Neural cell (in vitro differentiated cells): ENCODE data around the gene DNER. TPM values are rescaled to one million over a fixed set of nuclear protein-coding genes. Genes with fewer than 3 reads are reported as not detected.
"Not testable (repeated sequence)": the region's sequence is repeated elsewhere in the genome, so short reads cannot be mapped to it uniquely, and the experiment has no call there.

ENCODE experiments used
- H2AFZ ChIP-seq: fragments of 200-600, 300-800 bp; sonication (generic), shearing (Covaris generic); 2 replicates; pipeline ENCODE4 v1.6.0; 2014; ENCODE audit warnings: low read depth, mild to moderate bottlenecking, antibody characterized with exemption, low read length, moderate library complexity
- H3F3A ChIP-seq: fragments of 200-600 bp; shearing (Covaris generic); 2 replicates; pipeline ENCODE4 v1.6.1; 2016; ENCODE audit warnings: mild to moderate bottlenecking, moderate library complexity, mixed read lengths, antibody characterized with exemption, low read length; ENCODE audit not compliant: insufficient read depth, poor library complexity, severe bottlenecking
- H3K27ac ChIP-seq: fragments of 200-600, 300-800 bp; sonication (generic), shearing (Covaris generic); 2 replicates; pipeline ENCODE4 v1.5.1; 2014; ENCODE audit warnings: mild to moderate bottlenecking, low read length, moderate library complexity
- H3K27me3 ChIP-seq: fragments of 300-800, 200-600 bp; sonication (generic), shearing (Covaris generic); 2 replicates; pipeline ENCODE4 v1.6.0; 2014; ENCODE audit warnings: mild to moderate bottlenecking, low read depth, low read length, moderate library complexity; ENCODE audit not compliant: insufficient read depth
- H3K36me3 ChIP-seq: fragments of 300-800, 200-600 bp; sonication (generic), shearing (Covaris generic); 2 replicates; pipeline ENCODE4 v1.5.1; 2014; ENCODE audit warnings: mild to moderate bottlenecking, antibody characterized with exemption, low read length, moderate library complexity; ENCODE audit not compliant: insufficient read depth
- H3K4me2 ChIP-seq: fragments of 300-800, 200-600 bp; sonication (generic), shearing (Covaris generic); 2 replicates; pipeline ENCODE4 v1.6.0; 2014; ENCODE audit warnings: mild to moderate bottlenecking, low read length
- H3K4me3 ChIP-seq: fragments of 300-800, 200-600 bp; sonication (generic), shearing (Covaris generic); 2 replicates; pipeline ENCODE4 v1.5.1; 2014; ENCODE audit warnings: mild to moderate bottlenecking, low read length, moderate library complexity
- H3K79me2 ChIP-seq: fragments of 200-600 bp; shearing (Covaris generic); replicated peaks from 2 replicates; pipeline ENCODE4 v1.6.0; 2014; ENCODE audit warnings: mild to moderate bottlenecking, low read length, moderate library complexity; ENCODE audit not compliant: insufficient read depth
- H3K9ac ChIP-seq: fragments of 300-800, 200-600 bp; sonication (generic), shearing (Covaris generic); 2 replicates; pipeline ENCODE4 v1.6.1; 2016; ENCODE audit warnings: mild to moderate bottlenecking, low read length, mixed read lengths
- H3K9me2 ChIP-seq: fragments of 200-600 bp; shearing (Covaris generic); 2 replicates; pipeline ENCODE4 v1.6.1; 2016; ENCODE audit warnings: mild to moderate bottlenecking, low read length, mixed read lengths; ENCODE audit not compliant: insufficient read depth
- H3K9me3 ChIP-seq: fragments of 200-600, 300-800 bp; sonication (generic), shearing (Covaris generic); 2 replicates; pipeline ENCODE4 v1.6.1; 2016; ENCODE audit warnings: mild to moderate bottlenecking, mixed run types, low read length, moderate library complexity, mixed read lengths
- H4K20me1 ChIP-seq: fragments of 200-600 bp; shearing (Covaris generic); 2 replicates; pipeline ENCODE4 v1.6.1; 2016; ENCODE audit warnings: mild to moderate bottlenecking, mixed run types; ENCODE audit not compliant: insufficient read depth
- EP300 ChIP-seq: fragments of 450-650 bp; conservative IDR thresholded peaks from 2 replicates; pipeline ENCODE4 v1.6.1; 2014; ENCODE audit warnings: antibody characterized with exemption, mild to moderate bottlenecking, moderate library complexity; ENCODE audit not compliant: poor library complexity, severe bottlenecking
- EZH2 ChIP-seq: fragments of 200-600, 300-800 bp; shearing (Covaris generic), sonication (generic); IDR thresholded peaks from 2 replicates; pipeline ENCODE4 v1.6.1; 2014; ENCODE audit warnings: antibody characterized with exemption, low read length, borderline replicate concordance, mild to moderate bottlenecking; ENCODE audit not compliant: insufficient read depth, poor library complexity, severe bottlenecking
- MXI1 ChIP-seq: fragments of 450-650 bp; conservative IDR thresholded peaks from 2 replicates; pipeline ENCODE4 v1.6.1; 2014; ENCODE audit warnings: antibody characterized with exemption, mild to moderate bottlenecking; ENCODE audit not compliant: poor library complexity, severe bottlenecking
- POLR2AphosphoS5 ChIP-seq: IDR thresholded peaks from 2 replicates; pipeline ENCODE4 v1.6.1; 2012
- RAD21 ChIP-seq: fragments of 450-650 bp; conservative IDR thresholded peaks from 2 replicates; pipeline ENCODE4 v1.6.1; 2014; ENCODE audit warnings: antibody characterized with exemption, mild to moderate bottlenecking, moderate library complexity
- SMC3 ChIP-seq: fragments of 450-650 bp; conservative IDR thresholded peaks from 2 replicates; pipeline ENCODE4 v1.6.1; 2014; ENCODE audit warnings: antibody characterized with exemption, mild to moderate bottlenecking, moderate library complexity; ENCODE audit not compliant: poor library complexity
- TAF1 ChIP-seq: IDR thresholded peaks from 2 replicates; pipeline ENCODE4 v1.6.1; 2012; ENCODE audit warnings: low read depth
- polyA plus RNA-seq: library from polyadenylated mRNA; depleted of rRNA; stranded (reverse); fragments of >200 nt; gene quantifications from 2 replicates; pipeline ENCODE4 v1.2.3, GENCODE V29; 2014
- TF ChIP-seq, protein P1 (sequence below): IDR thresholded peaks from 2 replicates; pipeline ENCODE4 v1.6.1; 2012; ENCODE audit warnings: borderline replicate concordance
- TF ChIP-seq, protein P2 (sequence below): fragments of 450-650 bp; IDR thresholded peaks from 2 replicates; pipeline ENCODE4 v1.5.1; 2014; ENCODE audit warnings: antibody characterized with exemption, mild to moderate bottlenecking, moderate library complexity; ENCODE audit not compliant: poor library complexity, severe bottlenecking

Gene DNER
- polyA plus RNA-seq, 1 donor from 2014 or later: 310 TPM

DNA sequence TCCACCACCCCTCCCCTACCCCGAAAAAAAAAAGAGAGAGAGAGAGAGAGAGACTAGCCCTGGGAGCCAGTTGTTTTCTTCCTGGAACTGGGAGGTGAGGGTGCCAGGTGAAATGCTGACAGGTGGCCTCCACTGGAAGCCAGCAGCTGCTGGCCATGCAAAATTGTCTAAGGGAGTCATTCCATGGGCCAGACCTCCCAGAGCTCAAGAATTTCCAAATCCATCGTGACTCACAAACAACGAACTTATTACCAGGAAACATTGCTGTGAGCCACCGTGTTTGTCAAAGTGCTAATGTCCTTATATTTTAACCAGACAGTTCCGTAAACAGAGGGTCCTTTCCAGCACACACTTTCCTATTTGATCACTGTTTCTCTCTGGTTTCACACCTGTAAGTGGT lies 374.7 kb downstream of the DNER start:
- Histone ChIP-seq H3K27me3 (no peaks in the 10 kb centered on the region), H3F3A (no peaks in the 10 kb centered on the region), H3K9me3 (no peaks in the 10 kb centered on the region), H3K9ac (no peak overlapping the region), H3K4me2 (no peak overlapping the region), H3K36me3 (no peaks in the 10 kb centered on the region), H3K79me2 (no peaks in the 10 kb centered on the region), H3K27ac (no peak overlapping the region), H3K4me3 (no peak overlapping the region), H2AFZ (no peak overlapping the region), H4K20me1 (no peaks in the 10 kb centered on the region), H3K9me2 (no peaks in the 10 kb centered on the region)
- no peak for TF ChIP-seq TAF1

DNA sequence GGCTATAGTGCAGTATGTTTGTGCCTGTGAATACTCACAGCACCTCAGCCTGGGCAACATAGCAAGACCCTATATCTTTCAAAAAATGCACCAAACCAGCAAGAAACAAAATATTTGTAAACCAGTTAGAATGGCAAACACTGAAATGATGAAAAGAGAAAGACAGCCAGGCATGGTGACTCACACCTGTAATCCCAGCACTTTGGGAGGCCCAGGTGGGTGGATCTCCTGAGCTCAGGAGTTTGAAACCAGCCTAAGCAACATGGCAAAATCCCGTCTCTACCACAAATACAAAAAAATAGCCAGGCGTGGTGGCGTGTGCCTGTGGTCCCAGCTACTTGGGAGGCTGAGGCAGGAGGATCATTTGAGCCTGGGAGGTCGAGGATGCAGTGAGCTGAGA lies 375.2 kb downstream of the DNER start:
- not testable (repeated sequence) for H3K27ac ChIP-seq, H3F3A ChIP-seq, H3K9me2 ChIP-seq, H3K36me3 ChIP-seq, H3K4me3 ChIP-seq, H3K9me3 ChIP-seq, H2AFZ ChIP-seq, H3K9ac ChIP-seq, H3K27me3 ChIP-seq, H3K79me2 ChIP-seq, H3K4me2 ChIP-seq, H4K20me1 ChIP-seq

DNA sequence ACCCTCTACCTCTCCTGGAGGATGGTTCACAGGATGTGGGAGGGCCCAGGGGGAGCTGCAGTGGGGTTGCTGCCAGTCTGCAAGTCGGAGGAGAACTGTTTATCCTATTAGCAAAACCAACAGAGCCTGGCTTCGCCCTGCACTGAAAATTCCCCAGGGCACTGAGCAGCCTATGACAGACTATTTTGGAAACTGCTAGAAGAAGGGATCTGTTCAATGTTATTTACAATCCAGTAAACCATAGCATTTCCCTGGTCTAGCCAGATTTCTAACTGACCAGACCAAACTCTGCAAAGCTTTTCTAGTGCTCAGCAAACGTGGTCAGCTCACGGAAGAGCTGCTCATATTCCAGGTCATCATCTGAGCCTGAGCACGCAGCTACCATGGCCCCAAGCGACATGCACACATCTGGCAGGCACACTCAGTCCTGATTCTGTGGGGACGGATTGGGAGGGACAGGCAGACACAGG lies 378.4 kb downstream of the DNER start:
- no peaks in the 10 kb centered on the region for H3K9me3 ChIP-seq
- no peaks in the 10 kb centered on the region for H3K9me2 ChIP-seq
- H3K4me3 ChIP-seq: no peak overlapping the region
- no peaks in the 10 kb centered on the region for H3F3A ChIP-seq
- no peak overlapping the region for H3K4me2 ChIP-seq
- no peaks in the 10 kb centered on the region for H3K79me2 ChIP-seq
- H3K27me3 ChIP-seq: no peaks in the 10 kb centered on the region
- no peak overlapping the region for H3K27ac ChIP-seq
- TF ChIP-seq RAD21 (no peak), EP300 (no peak), POLR2AphosphoS5 (no peak), TAF1 (no peak), MXI1 (no peak), EZH2 (no peak)
- TF ChIP-seq, protein P1, sequence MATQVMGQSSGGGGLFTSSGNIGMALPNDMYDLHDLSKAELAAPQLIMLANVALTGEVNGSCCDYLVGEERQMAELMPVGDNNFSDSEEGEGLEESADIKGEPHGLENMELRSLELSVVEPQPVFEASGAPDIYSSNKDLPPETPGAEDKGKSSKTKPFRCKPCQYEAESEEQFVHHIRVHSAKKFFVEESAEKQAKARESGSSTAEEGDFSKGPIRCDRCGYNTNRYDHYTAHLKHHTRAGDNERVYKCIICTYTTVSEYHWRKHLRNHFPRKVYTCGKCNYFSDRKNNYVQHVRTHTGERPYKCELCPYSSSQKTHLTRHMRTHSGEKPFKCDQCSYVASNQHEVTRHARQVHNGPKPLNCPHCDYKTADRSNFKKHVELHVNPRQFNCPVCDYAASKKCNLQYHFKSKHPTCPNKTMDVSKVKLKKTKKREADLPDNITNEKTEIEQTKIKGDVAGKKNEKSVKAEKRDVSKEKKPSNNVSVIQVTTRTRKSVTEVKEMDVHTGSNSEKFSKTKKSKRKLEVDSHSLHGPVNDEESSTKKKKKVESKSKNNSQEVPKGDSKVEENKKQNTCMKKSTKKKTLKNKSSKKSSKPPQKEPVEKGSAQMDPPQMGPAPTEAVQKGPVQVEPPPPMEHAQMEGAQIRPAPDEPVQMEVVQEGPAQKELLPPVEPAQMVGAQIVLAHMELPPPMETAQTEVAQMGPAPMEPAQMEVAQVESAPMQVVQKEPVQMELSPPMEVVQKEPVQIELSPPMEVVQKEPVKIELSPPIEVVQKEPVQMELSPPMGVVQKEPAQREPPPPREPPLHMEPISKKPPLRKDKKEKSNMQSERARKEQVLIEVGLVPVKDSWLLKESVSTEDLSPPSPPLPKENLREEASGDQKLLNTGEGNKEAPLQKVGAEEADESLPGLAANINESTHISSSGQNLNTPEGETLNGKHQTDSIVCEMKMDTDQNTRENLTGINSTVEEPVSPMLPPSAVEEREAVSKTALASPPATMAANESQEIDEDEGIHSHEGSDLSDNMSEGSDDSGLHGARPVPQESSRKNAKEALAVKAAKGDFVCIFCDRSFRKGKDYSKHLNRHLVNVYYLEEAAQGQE: no peak
- H4K20me1 ChIP-seq: no peaks in the 10 kb centered on the region
- no peaks in the 10 kb centered on the region for H3K36me3 ChIP-seq
- H2AFZ ChIP-seq: no peak overlapping the region
- H3K9ac ChIP-seq: no peak overlapping the region

DNA sequence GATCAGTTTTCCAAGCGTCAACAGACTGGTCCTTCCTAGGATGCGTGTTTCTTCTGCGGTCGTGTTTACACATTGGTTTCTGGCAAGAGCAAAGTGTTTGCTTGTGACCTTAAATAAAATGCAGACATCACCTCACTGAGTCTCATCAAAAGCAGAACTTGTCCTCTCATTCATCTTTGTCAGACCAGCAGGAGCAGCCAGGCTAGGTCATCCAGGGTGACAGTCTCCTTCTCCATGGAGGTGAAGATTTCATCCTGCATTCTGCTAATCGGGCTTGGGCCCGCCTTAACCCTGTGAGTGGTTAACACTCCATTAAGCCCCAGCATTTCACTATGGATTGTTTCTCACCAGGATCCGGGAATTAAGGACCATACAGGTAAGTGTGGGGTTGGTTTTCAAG lies 379.0 kb downstream of the DNER start:
- H3K9ac ChIP-seq: no peak overlapping the region
- H3K4me2 ChIP-seq: no peak overlapping the region
- H3K27ac ChIP-seq: no peak overlapping the region
- no peak for TF ChIP-seq RAD21
- TF ChIP-seq SMC3: no peak
- no peak for TF ChIP-seq POLR2AphosphoS5
- no peak for TF ChIP-seq MXI1
- TF ChIP-seq, protein P1: no peak
- TF ChIP-seq, protein P2, sequence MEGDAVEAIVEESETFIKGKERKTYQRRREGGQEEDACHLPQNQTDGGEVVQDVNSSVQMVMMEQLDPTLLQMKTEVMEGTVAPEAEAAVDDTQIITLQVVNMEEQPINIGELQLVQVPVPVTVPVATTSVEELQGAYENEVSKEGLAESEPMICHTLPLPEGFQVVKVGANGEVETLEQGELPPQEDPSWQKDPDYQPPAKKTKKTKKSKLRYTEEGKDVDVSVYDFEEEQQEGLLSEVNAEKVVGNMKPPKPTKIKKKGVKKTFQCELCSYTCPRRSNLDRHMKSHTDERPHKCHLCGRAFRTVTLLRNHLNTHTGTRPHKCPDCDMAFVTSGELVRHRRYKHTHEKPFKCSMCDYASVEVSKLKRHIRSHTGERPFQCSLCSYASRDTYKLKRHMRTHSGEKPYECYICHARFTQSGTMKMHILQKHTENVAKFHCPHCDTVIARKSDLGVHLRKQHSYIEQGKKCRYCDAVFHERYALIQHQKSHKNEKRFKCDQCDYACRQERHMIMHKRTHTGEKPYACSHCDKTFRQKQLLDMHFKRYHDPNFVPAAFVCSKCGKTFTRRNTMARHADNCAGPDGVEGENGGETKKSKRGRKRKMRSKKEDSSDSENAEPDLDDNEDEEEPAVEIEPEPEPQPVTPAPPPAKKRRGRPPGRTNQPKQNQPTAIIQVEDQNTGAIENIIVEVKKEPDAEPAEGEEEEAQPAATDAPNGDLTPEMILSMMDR: no peak
- no peak for TF ChIP-seq TAF1
- TF ChIP-seq EZH2: no peak
- no peak for TF ChIP-seq EP300
- no peak overlapping the region for H3K4me3 ChIP-seq
- H3K79me2 ChIP-seq: no peaks in the 10 kb centered on the region
- H3K9me3 ChIP-seq: no peaks in the 10 kb centered on the region
- no peaks in the 10 kb centered on the region for H3F3A ChIP-seq
- no peaks in the 10 kb centered on the region for H3K9me2 ChIP-seq
- no peaks in the 10 kb centered on the region for H3K27me3 ChIP-seq
- H4K20me1 ChIP-seq: no peaks in the 10 kb centered on the region
- H3K36me3 ChIP-seq: no peaks in the 10 kb centered on the region
- no peak overlapping the region for H2AFZ ChIP-seq
